Neural cell (in vitro differentiated cells): ENCODE measurements around the gene MIX23. TPM values are rescaled to one million over a fixed set of nuclear protein-coding genes. Genes with fewer than 3 reads are reported as not detected.

Experiments used
- H2AFZ ChIP-seq: fragments of 200-600, 300-800 bp; sonication (generic), shearing (Covaris generic); 2 replicates; pipeline ENCODE4 v1.6.0; 2014; ENCODE audit warnings: low read depth, mild to moderate bottlenecking, antibody characterized with exemption, low read length, moderate library complexity
- H3F3A ChIP-seq: fragments of 200-600 bp; shearing (Covaris generic); 2 replicates; pipeline ENCODE4 v1.6.1; 2016; ENCODE audit warnings: mild to moderate bottlenecking, moderate library complexity, mixed read lengths, antibody characterized with exemption, low read length; ENCODE audit not compliant: insufficient read depth, poor library complexity, severe bottlenecking
- H3K27ac ChIP-seq: fragments of 200-600, 300-800 bp; sonication (generic), shearing (Covaris generic); 2 replicates; pipeline ENCODE4 v1.5.1; 2014; ENCODE audit warnings: mild to moderate bottlenecking, low read length, moderate library complexity
- H3K27me3 ChIP-seq: fragments of 300-800, 200-600 bp; sonication (generic), shearing (Covaris generic); 2 replicates; pipeline ENCODE4 v1.6.0; 2014; ENCODE audit warnings: mild to moderate bottlenecking, low read depth, low read length, moderate library complexity; ENCODE audit not compliant: insufficient read depth
- H3K36me3 ChIP-seq: fragments of 300-800, 200-600 bp; sonication (generic), shearing (Covaris generic); 2 replicates; pipeline ENCODE4 v1.5.1; 2014; ENCODE audit warnings: mild to moderate bottlenecking, antibody characterized with exemption, low read length, moderate library complexity; ENCODE audit not compliant: insufficient read depth
- H3K4me2 ChIP-seq: fragments of 300-800, 200-600 bp; sonication (generic), shearing (Covaris generic); 2 replicates; pipeline ENCODE4 v1.6.0; 2014; ENCODE audit warnings: mild to moderate bottlenecking, low read length
- H3K4me3 ChIP-seq: fragments of 300-800, 200-600 bp; sonication (generic), shearing (Covaris generic); 2 replicates; pipeline ENCODE4 v1.5.1; 2014; ENCODE audit warnings: mild to moderate bottlenecking, low read length, moderate library complexity
- H3K79me2 ChIP-seq: fragments of 200-600 bp; shearing (Covaris generic); replicated peaks from 2 replicates; pipeline ENCODE4 v1.6.0; 2014; ENCODE audit warnings: mild to moderate bottlenecking, low read length, moderate library complexity; ENCODE audit not compliant: insufficient read depth
- H3K9ac ChIP-seq: fragments of 300-800, 200-600 bp; sonication (generic), shearing (Covaris generic); 2 replicates; pipeline ENCODE4 v1.6.1; 2016; ENCODE audit warnings: mild to moderate bottlenecking, low read length, mixed read lengths
- H3K9me2 ChIP-seq: fragments of 200-600 bp; shearing (Covaris generic); 2 replicates; pipeline ENCODE4 v1.6.1; 2016; ENCODE audit warnings: mild to moderate bottlenecking, low read length, mixed read lengths; ENCODE audit not compliant: insufficient read depth
- H3K9me3 ChIP-seq: fragments of 200-600, 300-800 bp; sonication (generic), shearing (Covaris generic); 2 replicates; pipeline ENCODE4 v1.6.1; 2016; ENCODE audit warnings: mild to moderate bottlenecking, mixed run types, low read length, moderate library complexity, mixed read lengths
- H4K20me1 ChIP-seq: fragments of 200-600 bp; shearing (Covaris generic); 2 replicates; pipeline ENCODE4 v1.6.1; 2016; ENCODE audit warnings: mild to moderate bottlenecking, mixed run types; ENCODE audit not compliant: insufficient read depth
- CTCF ChIP-seq: fragments of 450-650 bp; IDR thresholded peaks from 2 replicates; pipeline ENCODE4 v1.5.1; 2014; ENCODE audit warnings: antibody characterized with exemption, mild to moderate bottlenecking, moderate library complexity; ENCODE audit not compliant: poor library complexity, severe bottlenecking
- EP300 ChIP-seq: fragments of 450-650 bp; conservative IDR thresholded peaks from 2 replicates; pipeline ENCODE4 v1.6.1; 2014; ENCODE audit warnings: antibody characterized with exemption, mild to moderate bottlenecking, moderate library complexity; ENCODE audit not compliant: poor library complexity, severe bottlenecking
- EZH2 ChIP-seq: fragments of 200-600, 300-800 bp; shearing (Covaris generic), sonication (generic); IDR thresholded peaks from 2 replicates; pipeline ENCODE4 v1.6.1; 2014; ENCODE audit warnings: antibody characterized with exemption, low read length, borderline replicate concordance, mild to moderate bottlenecking; ENCODE audit not compliant: insufficient read depth, poor library complexity, severe bottlenecking
- MXI1 ChIP-seq: fragments of 450-650 bp; conservative IDR thresholded peaks from 2 replicates; pipeline ENCODE4 v1.6.1; 2014; ENCODE audit warnings: antibody characterized with exemption, mild to moderate bottlenecking; ENCODE audit not compliant: poor library complexity, severe bottlenecking
- POLR2AphosphoS5 ChIP-seq: IDR thresholded peaks from 2 replicates; pipeline ENCODE4 v1.6.1; 2012
- RAD21 ChIP-seq: fragments of 450-650 bp; conservative IDR thresholded peaks from 2 replicates; pipeline ENCODE4 v1.6.1; 2014; ENCODE audit warnings: antibody characterized with exemption, mild to moderate bottlenecking, moderate library complexity
- SMC3 ChIP-seq: fragments of 450-650 bp; conservative IDR thresholded peaks from 2 replicates; pipeline ENCODE4 v1.6.1; 2014; ENCODE audit warnings: antibody characterized with exemption, mild to moderate bottlenecking, moderate library complexity; ENCODE audit not compliant: poor library complexity
- TAF1 ChIP-seq: IDR thresholded peaks from 2 replicates; pipeline ENCODE4 v1.6.1; 2012; ENCODE audit warnings: low read depth
- polyA plus RNA-seq: library from polyadenylated mRNA; depleted of rRNA; stranded (reverse); fragments of >200 nt; gene quantifications from 2 replicates; pipeline ENCODE4 v1.2.3, GENCODE V29; 2014
- TF ChIP-seq, protein P1 (sequence below): IDR thresholded peaks from 2 replicates; pipeline ENCODE4 v1.6.1; 2012; ENCODE audit warnings: borderline replicate concordance

The MIX23 gene
- polyA plus RNA-seq, 1 donor from 2014 or later = 87.3 TPM

DNA sequence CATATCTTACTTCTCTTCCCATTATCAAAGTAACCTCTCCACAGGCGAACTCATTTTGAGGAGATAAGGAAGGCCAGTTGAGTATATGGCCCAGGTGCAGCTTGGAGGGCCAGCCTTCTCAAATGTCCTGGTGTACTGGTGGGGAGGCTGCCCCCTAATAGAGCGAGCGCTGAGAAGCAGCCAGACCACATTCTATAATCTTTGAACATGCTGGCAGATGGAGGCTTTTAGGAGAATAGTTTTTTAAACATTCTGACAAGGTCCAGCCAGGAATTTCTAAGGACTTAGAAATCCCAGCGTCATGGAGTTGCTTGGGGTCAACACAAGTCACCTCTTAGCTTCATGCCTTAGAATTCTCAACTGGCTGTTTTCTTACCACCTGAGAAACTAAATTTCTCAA lies 27.1 kb upstream of the MIX23 start:
- TF ChIP-seq, protein P1, sequence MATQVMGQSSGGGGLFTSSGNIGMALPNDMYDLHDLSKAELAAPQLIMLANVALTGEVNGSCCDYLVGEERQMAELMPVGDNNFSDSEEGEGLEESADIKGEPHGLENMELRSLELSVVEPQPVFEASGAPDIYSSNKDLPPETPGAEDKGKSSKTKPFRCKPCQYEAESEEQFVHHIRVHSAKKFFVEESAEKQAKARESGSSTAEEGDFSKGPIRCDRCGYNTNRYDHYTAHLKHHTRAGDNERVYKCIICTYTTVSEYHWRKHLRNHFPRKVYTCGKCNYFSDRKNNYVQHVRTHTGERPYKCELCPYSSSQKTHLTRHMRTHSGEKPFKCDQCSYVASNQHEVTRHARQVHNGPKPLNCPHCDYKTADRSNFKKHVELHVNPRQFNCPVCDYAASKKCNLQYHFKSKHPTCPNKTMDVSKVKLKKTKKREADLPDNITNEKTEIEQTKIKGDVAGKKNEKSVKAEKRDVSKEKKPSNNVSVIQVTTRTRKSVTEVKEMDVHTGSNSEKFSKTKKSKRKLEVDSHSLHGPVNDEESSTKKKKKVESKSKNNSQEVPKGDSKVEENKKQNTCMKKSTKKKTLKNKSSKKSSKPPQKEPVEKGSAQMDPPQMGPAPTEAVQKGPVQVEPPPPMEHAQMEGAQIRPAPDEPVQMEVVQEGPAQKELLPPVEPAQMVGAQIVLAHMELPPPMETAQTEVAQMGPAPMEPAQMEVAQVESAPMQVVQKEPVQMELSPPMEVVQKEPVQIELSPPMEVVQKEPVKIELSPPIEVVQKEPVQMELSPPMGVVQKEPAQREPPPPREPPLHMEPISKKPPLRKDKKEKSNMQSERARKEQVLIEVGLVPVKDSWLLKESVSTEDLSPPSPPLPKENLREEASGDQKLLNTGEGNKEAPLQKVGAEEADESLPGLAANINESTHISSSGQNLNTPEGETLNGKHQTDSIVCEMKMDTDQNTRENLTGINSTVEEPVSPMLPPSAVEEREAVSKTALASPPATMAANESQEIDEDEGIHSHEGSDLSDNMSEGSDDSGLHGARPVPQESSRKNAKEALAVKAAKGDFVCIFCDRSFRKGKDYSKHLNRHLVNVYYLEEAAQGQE = no peak
- TF ChIP-seq MXI1 = no peak
- TF ChIP-seq EP300 = no peak
- no peak for TF ChIP-seq POLR2AphosphoS5
- no peak for TF ChIP-seq RAD21
- TF ChIP-seq EZH2 = no peak
- TF ChIP-seq CTCF = no peak
- H4K20me1 ChIP-seq = no peaks in the 10 kb centered on the region
- no peaks in the 10 kb centered on the region for H3K9me2 ChIP-seq
- H2AFZ ChIP-seq = no peak overlapping the region
- H3K27ac ChIP-seq = no peak overlapping the region
- H3K4me2 ChIP-seq = no peak overlapping the region
- H3K27me3 ChIP-seq = no peaks in the 10 kb centered on the region
- H3K4me3 ChIP-seq = no peak overlapping the region
- no peak overlapping the region for H3K9ac ChIP-seq
- no peaks in the 10 kb centered on the region for H3K9me3 ChIP-seq
- no peaks in the 10 kb centered on the region for H3K36me3 ChIP-seq
- no peaks in the 10 kb centered on the region for H3F3A ChIP-seq
- H3K79me2 ChIP-seq = peaks cover 12% of the 10 kb centered on the region

- Histone ChIP-seq H3K9me2 (no peaks in the 10 kb centered on the region), H3F3A (no peaks in the 10 kb centered on the region), H3K27me3 (no peaks in the 10 kb centered on the region), H4K20me1 (no peaks in the 10 kb centered on the region), H3K79me2 (peaks cover 7% of the 10 kb centered on the region), H3K4me2 (no peak overlapping the region), H3K9me3 (no peaks in the 10 kb centered on the region), H3K27ac (no peak overlapping the region), H3K4me3 (no peak overlapping the region), H3K36me3 (no peaks in the 10 kb centered on the region), H2AFZ (no peak overlapping the region), H3K9ac (no peak overlapping the region)
- TF ChIP-seq CTCF = no peak
- TF ChIP-seq EP300 = no peak
- TF ChIP-seq, protein P1 = no peak
- no peak for TF ChIP-seq RAD21
- no peak for TF ChIP-seq TAF1
- no peak for TF ChIP-seq POLR2AphosphoS5
- no peak for TF ChIP-seq EZH2
- no peak for TF ChIP-seq MXI1
- TF ChIP-seq SMC3 = no peak
Observed at GRCh38 chr3:122409446-122409845, 26.4 kb upstream of the MIX23 start.
